Suprapubic skin (tissue), 3 donors: Measurements from ENCODE around the gene GATA3.

ENCODE experiments used
- CTCF ChIP-seq, 2 donors: fragments of 200-600 bp in 1 of 2; fragments of 450-650 bp in 1 of 2; sonication (generic) in 1 of 2; IDR thresholded peaks; one replicate each; pipeline ENCODE4 v1.5.1; 2016 to 2019; ENCODE audit warnings: antibody characterized with exemption in 2 of 2, mild to moderate bottlenecking in 1 of 2, moderate library complexity in 1 of 2
- POLR2A ChIP-seq, 2 donors: fragments of 450-650 bp; IDR thresholded peaks; one replicate each; pipeline ENCODE4 v1.6.1; 2017; ENCODE audit warnings: antibody characterized with exemption in 2 of 2, mild to moderate bottlenecking in 2 of 2, moderate library complexity in 2 of 2

GRCh38 chr10:8037199-8037801 lies 17.2 kb upstream of the GATA3 start:
- TF ChIP-seq POLR2A (IDR thresholded peaks at IDR 0.05) (no peak), CTCF (IDR thresholded peaks at IDR 0.05) (no peak)
